GM21423 (cell line): ENCODE measurements around the gene SLC30A1.

Experiments
- ATAC-seq: cut with Tn5 transposase; IDR thresholded peaks from one replicate; pipeline ENCODE4 v1.9.1; 2021; ENCODE audit warnings: mild to moderate bottlenecking, moderate library complexity; ENCODE audit not compliant: unreplicated experiment

Gene SLC30A1

GRCh38 chr1:211524521-211524920 lies 54.4 kb downstream of the SLC30A1 start:
- no peak for ATAC-seq

GRCh38 chr1:211522804-211523203 lies 56.2 kb downstream of the SLC30A1 start:
- no peak for ATAC-seq
